GM21381 (cell line): ENCODE data around the gene ACAN.

Source experiments
- ATAC-seq: cut with Tn5 transposase; IDR thresholded peaks from one replicate; pipeline ENCODE4 v1.9.1; 2021; ENCODE audit warnings: mild to moderate bottlenecking, moderate library complexity; ENCODE audit not compliant: unreplicated experiment

The ACAN gene

DNA sequence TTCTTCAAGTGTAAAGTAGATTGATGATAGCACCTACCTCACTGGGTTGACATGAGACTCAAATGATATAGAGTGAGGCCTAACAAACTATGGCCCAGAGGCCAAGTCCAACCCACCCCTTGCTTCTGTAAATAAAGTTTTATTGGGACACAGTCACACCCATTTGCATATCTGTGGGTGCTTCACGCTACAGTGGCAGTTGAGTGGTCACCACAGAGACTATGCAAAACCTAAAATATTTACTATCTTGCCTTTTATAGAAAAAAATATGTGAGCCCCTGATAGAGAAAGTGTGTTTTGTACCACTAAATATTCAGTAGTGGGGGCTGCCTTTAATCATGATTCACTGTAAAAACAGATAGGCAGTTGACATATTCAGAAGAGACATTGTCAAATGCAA, 38.0 kb downstream of the ACAN start:
- ATAC-seq: no peak

- no peak for ATAC-seq
Observed at GRCh38 chr15:88842156-88842555, 38.9 kb downstream of the ACAN start.

- ATAC-seq: no peak
Observed at GRCh38 chr15:88843334-88843733, 40.1 kb downstream of the ACAN start.

DNA sequence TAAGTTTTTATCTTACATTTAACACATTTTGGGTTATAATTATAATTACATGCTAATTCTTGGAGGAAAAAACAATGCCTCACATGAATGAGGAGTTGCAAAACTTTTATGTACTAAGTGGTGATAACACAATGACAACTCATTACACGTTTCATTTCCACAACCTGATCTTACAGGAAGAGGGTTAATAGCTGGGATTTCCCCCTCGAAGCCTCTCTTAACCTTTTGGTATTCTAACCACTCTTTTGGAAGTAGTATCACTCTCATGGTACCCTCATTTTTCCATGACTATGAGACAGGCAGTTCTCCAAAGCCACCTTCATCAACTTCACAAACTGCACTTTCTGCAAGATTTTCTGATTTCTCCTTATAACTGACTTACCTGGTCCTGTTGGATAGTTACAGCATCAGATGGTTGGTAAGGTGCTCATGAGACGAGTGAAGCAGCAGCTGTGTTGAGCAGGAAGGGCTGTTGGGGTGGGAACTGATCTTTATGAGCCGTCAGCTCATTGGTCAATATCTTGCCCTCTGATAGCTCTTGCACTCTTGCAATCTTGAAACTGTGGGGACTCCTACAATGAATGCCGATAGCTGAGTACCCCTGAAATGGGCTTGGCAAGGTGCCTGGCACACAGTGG, 41.6 kb downstream of the ACAN start:
- no peak for ATAC-seq

- no peak for ATAC-seq
Observed at GRCh38 chr15:88845616-88846015, 42.4 kb downstream of the ACAN start.

DNA sequence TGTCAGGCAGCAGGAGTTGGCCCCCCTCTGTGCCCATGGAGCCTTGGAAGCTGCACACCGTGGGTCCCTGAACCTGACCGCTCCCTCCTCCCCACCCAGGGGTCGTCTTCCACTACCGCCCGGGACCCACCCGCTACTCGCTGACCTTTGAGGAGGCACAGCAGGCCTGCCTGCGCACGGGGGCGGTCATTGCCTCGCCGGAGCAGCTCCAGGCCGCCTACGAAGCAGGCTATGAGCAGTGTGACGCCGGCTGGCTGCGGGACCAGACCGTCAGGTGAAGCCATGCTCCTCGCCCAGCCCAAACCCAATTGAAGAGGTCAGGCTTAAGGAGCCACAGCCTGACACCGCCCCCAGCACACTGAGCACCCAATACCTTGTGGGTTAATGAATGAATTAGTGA, 43.9 kb downstream of the ACAN start:
- no peak for ATAC-seq

- ATAC-seq: no peak
Observed at GRCh38 chr15:88848203-88848602, 45.0 kb downstream of the ACAN start.

DNA sequence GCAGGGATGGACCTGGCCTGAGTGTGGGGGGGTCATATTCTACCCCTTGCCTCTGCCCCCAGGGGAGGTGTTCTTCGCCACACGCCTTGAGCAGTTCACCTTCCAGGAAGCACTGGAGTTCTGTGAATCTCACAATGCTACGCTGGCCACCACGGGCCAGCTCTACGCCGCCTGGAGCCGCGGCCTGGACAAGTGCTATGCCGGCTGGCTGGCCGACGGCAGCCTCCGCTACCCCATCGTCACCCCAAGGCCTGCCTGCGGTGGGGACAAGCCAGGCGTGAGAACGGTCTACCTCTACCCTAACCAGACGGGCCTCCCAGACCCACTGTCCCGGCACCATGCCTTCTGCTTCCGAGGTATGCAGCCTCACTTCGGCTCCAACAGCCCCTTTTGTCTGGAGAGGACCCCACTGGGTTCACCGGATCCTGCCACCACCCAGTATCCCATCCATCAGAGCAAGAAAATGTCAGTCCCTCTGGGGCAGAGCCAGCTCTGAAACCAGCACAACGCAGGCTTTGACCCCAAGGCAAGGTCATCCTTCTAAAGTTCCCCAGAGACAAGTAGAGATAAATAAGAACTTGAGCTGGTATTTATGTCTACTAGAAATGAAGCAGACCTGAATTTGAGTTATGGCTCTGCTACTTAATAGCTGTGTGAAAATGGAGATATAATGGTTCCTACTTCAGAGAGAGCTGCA, 46.3 kb downstream of the ACAN start:
- no peak for ATAC-seq

GRCh38 chr15:88852476-88852875, 49.2 kb downstream of the ACAN start:
- ATAC-seq: no peak

DNA sequence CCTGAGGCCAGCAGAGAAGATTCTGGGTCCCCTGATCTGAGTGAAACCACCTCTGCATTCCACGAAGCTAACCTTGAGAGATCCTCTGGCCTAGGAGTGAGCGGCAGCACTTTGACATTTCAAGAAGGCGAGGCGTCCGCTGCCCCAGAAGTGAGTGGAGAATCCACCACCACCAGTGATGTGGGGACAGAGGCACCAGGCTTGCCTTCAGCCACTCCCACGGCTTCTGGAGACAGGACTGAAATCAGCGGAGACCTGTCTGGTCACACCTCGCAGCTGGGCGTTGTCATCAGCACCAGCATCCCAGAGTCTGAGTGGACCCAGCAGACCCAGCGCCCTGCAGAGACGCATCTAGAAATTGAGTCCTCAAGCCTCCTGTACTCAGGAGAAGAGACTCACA, 55.7 kb downstream of the ACAN start:
- no peak for ATAC-seq

DNA sequence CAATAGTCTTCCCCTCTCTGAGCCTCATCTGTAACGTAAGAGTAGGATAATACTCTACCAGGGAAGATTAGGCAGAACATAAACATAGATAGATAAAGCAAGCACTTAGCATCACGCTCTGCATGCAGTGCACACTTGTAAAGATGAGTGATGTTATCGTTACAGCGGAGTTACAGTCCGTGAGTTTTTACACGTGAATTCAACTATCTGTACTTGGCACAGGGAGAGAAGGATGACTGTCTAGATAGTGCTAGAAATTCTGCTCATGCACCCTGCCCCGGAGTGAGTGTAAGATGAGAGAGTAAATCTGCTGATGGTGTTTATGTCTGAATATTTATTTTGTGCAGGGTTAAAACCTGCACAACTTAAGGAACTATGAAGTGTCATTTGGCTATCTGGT, 56.3 kb downstream of the ACAN start:
- ATAC-seq: no peak

- no peak for ATAC-seq
Observed at GRCh38 chr15:88860212-88860611, 57.0 kb downstream of the ACAN start.

GRCh38 chr15:88863412-88863811, 60.2 kb downstream of the ACAN start:
- no peak for ATAC-seq

GRCh38 chr15:88864861-88865497, 61.7 kb downstream of the ACAN start:
- no peak for ATAC-seq

GRCh38 chr15:88865498-88866099, 62.4 kb downstream of the ACAN start:
- no peak for ATAC-seq

DNA sequence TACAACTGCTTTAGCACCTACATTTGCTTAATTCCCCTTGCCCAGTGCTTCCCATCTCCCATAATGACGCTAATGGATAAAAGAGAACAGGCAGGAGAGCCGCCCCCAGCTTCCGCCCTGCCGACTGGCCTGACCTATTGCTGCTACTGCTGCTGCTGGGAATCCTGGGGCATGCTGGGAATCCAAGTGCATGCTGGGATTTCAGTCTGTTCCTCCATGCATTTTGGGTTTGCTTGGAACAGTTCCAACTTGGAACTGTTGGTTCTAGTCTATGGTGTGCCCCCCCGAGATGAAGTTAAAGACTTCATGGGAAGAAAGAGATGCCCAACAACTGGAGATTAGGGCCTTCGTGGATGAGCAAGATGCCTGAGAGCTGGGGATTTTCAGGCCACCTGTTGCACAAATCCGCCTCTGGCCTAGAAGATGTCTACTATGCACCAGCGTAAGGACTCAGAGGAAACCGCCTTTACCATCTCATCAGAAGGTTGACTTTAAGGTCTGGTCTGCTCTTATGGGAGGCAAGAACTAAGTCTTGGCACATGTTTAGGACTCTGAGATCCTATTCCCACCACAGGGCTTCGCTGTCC, 63.2 kb downstream of the ACAN start:
- ATAC-seq: no peak

DNA sequence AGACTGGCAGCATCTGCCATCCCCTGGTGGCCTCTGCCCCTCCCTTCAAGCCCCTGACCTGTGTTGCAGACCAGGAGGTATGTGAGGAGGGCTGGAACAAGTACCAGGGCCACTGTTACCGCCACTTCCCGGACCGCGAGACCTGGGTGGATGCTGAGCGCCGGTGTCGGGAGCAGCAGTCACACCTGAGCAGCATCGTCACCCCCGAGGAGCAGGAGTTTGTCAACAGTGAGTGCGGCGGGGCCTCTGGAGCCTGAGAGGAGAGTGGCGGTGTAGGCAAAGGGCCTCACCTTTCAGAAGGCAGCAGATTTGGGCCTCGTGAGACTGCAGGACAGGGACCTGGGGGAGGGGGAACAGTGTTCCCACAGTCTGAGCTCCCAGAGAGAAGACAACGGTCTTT, 68.1 kb downstream of the ACAN start:
- ATAC-seq: no peak

- ATAC-seq: no peak
Observed at GRCh38 chr15:88872106-88872505, 68.9 kb downstream of the ACAN start.

DNA sequence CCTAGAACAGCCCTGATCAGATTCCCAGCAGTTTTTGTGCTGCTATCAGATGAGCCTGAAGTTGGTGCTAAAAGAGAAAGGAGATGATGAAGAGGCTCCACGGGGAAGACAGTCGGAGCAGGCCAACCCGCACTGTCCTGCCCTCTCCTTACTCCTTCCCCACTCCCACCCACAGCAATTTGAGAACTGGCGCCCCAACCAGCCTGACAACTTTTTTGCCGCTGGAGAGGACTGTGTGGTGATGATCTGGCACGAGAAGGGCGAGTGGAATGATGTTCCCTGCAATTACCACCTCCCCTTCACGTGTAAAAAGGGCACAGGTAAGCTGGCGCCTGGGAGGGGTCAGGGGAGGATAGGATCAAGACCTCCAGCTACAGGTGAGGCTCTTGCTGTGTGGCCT, 69.5 kb downstream of the ACAN start:
- ATAC-seq: no peak

- ATAC-seq: no peak
Observed at GRCh38 chr15:88873786-88874185, 70.5 kb downstream of the ACAN start.

DNA sequence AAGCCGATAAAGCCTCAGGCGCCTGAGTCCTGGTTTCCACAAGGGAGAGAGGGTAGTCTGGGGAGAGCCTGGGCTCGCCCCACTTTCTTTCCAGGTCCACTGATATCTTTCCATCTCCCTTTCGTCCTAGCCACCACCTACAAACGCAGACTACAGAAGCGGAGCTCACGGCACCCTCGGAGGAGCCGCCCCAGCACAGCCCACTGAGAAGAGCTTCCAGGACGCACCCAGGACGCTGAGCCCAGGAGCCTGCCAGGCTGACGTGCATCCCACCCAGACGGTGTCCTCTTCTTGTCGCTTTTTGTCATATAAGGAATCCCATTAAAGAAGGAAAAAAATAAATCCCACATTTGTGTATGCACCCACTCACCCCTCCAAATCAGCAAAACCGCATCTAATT, 71.0 kb downstream of the ACAN start:
- ATAC-seq: no peak

DNA sequence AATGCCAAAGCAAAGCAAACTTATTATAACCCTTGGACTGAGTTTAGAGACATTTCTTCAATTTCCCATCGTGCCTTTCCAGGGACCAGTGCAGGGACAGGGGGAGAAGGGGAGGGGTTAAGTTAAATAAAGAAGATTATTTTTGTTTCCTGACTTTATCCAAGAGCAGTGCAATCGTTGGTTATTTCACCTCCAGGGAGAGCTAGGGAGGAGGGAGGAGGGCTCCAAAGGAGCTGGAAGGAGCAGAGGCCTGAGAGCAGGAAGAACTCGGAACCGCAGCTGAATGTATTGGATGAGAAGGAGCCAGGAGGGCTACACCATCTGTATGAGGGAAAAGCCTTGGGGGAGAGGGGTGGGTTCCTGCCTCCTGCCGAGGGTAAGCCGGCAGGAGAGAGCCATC, 71.4 kb downstream of the ACAN start:
- ATAC-seq: no peak
